K562 (cell line): ENCODE data around the gene SLC24A3.

Experiments
- ATF1 ChIP-seq, 2 experiments: fragments of 450-650 bp in 1 of 2; IDR thresholded peaks; 2 replicates each; pipeline ENCODE4 v1.6.1; 2016; ENCODE audit warnings: missing compliant biosample characterization in 1 of 2, missing genetic modification characterization in 1 of 2
- PURB ChIP-seq: sonication (generic); formaldehyde crosslinking; IDR thresholded peaks from 2 replicates; pipeline ENCODE4 v1.9.0; 2021; ENCODE audit warnings: low read depth, mild to moderate bottlenecking, missing genetic modification reagents
- SIRT6 ChIP-seq: IDR thresholded peaks from one replicate; pipeline ENCODE4 v1.6.1; 2012; ENCODE audit warnings: low read depth, mild to moderate bottlenecking, control low read depth, inconsistent platforms, low read length, moderate library complexity
- TRIM28 ChIP-seq: fragments of 450-650 bp; IDR thresholded peaks from 2 replicates; pipeline ENCODE4 v1.6.1; 2017
- TSHZ1 ChIP-seq: fragments of 250-450 bp; sonication (Bioruptor Pico); IDR thresholded peaks from 2 replicates; pipeline ENCODE4 v1.4.0; 2020; ENCODE audit warnings: mild to moderate bottlenecking, moderate library complexity
- XRCC5 ChIP-seq: fragments of 200-400 bp; formaldehyde crosslinking; IDR thresholded peaks from 2 replicates; pipeline ENCODE4 v1.6.1; 2017; ENCODE audit warnings: low read depth, mild to moderate bottlenecking, low read length
- ZFX ChIP-seq: sonication (generic); formaldehyde crosslinking; IDR thresholded peaks from 2 replicates; pipeline ENCODE4 v1.8.0; 2022; ENCODE audit warnings: mild to moderate bottlenecking, missing genetic modification reagents, moderate library complexity
- TF ChIP-seq, protein P1 (sequence below): sonication (generic); formaldehyde crosslinking; IDR thresholded peaks from 2 replicates; pipeline ENCODE4 v1.8.0; 2022; ENCODE audit warnings: mild to moderate bottlenecking, low read depth, missing genetic modification reagents

- TF ChIP-seq ATF1 (CRISPR knock-in tag; IDR thresholded peaks at IDR 0.05) (no peak), ATF1 (tag; IDR thresholded peaks at IDR 0.05) (no peak), XRCC5 (no peak), TSHZ1 (CRISPR knock-in tag) (no peak), PURB (no peak), SIRT6 (no peak), ZFX (CRISPR knock-in tag) (no peak), TRIM28 (no peak)
- TF ChIP-seq, protein P1, sequence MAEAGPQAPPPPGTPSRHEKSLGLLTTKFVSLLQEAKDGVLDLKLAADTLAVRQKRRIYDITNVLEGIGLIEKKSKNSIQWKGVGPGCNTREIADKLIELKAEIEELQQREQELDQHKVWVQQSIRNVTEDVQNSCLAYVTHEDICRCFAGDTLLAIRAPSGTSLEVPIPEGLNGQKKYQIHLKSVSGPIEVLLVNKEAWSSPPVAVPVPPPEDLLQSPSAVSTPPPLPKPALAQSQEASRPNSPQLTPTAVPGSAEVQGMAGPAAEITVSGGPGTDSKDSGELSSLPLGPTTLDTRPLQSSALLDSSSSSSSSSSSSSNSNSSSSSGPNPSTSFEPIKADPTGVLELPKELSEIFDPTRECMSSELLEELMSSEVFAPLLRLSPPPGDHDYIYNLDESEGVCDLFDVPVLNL (CRISPR knock-in tag) = no peak
These were observed 107.6 kb downstream of the SLC24A3 start for GRCh38 chr20:19320005-19320404.
